GM20000 (cell line): ENCODE results near the gene HSPA12A.
A peak's percentile ranks its signal among the peaks of the same experiment; 100 is the strongest.

Experiments
- DNase-seq: peaks from one replicate; pipeline ENCODE4 v3.0.0; 2012; ENCODE audit warnings: low spot score
- TF ChIP-seq, protein P1 (sequence below): IDR thresholded peaks from 2 replicates; pipeline ENCODE4 v1.5.1; 2012; ENCODE audit warnings: mild to moderate bottlenecking, control low read depth; ENCODE audit errors: extremely low read depth, missing control alignments

HSPA12A gene

DNA sequence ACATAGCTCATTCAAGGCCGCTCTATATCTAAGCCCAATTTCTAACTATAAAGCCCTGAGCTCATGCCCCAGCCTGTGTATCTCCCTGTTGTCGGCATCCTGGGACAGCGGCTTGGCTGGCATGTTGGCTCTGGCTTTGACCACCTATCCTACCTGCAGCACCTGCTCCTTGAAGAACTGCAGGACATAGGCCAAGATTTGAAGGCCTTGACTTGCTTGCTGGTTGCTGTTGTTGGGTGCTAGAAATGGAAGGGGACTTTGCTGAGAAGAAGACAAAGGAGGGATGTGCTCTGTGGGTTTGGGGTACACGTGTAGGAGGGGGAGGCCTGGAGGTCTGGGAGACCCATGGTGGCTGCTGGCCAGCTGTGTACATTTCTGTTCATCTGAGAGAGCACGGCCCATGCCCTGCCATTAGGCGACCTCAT is 110.5 kb downstream of the HSPA12A start:
- no peak for DNase-seq
- TF ChIP-seq, protein P1, sequence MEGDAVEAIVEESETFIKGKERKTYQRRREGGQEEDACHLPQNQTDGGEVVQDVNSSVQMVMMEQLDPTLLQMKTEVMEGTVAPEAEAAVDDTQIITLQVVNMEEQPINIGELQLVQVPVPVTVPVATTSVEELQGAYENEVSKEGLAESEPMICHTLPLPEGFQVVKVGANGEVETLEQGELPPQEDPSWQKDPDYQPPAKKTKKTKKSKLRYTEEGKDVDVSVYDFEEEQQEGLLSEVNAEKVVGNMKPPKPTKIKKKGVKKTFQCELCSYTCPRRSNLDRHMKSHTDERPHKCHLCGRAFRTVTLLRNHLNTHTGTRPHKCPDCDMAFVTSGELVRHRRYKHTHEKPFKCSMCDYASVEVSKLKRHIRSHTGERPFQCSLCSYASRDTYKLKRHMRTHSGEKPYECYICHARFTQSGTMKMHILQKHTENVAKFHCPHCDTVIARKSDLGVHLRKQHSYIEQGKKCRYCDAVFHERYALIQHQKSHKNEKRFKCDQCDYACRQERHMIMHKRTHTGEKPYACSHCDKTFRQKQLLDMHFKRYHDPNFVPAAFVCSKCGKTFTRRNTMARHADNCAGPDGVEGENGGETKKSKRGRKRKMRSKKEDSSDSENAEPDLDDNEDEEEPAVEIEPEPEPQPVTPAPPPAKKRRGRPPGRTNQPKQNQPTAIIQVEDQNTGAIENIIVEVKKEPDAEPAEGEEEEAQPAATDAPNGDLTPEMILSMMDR = no peak

DNA sequence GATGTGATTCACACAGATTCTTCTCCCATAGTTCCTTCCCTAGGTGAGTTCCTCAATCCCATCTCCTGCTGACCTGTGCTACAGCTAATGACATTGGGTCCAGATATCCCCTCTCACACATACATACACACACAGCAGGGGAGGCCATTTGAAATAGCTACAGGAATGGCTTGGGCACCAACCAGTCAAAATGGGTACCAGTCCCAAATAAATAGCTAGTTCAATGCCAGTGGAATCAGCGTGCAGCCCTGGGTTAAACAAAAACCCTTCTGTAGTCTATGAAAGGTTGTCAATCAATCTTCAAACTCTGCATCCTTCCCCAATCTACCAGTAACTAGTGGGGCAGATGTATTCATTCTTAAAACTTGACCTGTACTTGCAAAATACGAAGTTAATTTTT is 112.3 kb downstream of the HSPA12A start:
- DNase-seq = no peak
- TF ChIP-seq, protein P1 = no peak

DNA sequence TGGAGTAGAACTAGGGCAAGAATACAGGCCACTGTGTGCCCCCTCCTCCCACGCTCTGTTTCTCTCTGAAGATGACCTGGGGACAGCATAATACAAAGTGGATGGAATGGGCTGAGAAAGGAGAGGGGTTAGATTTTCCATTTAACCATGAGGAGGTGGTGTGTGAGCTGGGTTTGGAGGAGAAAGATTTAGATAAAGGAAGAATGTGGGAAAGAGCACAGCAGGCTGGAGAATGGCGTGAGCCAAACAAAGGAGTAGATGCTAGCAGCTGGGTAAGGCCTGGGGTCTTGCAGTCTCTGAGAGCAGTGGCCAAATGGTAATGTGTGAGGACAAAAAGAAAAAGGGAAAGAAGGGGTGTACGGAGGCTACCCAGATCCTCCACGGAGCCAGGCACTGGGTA is 113.0 kb downstream of the HSPA12A start:
- DNase-seq = peak; percentile 8

DNA sequence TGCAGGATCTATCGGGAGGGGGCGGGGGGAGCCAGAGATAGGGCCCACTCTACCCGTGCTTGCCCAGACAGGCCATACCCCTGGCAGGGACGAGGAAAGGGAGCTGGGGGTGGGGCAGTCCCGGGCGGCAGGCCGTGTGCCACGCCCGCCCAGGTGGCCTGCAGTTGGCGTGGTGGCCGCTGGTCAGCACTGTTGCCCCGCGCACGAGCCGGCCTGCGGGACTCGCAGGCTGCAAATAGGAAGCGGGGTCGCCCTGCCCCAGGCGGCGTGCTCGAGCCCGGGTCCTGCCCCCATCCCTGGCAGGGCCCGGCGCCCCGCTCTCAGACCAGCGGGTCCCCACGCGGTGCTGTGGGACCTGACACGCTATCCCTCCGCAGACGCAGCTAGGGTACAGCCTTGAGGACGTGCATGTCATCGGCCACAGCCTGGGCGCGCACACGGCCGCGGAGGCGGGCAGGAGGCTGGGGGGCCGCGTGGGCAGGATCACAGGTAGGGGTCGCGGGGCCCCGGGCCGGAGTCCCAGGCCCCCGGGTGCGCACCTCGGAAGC is 114.9 kb downstream of the HSPA12A start:
- TF ChIP-seq, protein P1 = no peak
- peak; percentile 20 for DNase-seq

More for the DNA sequence above, 113.0 kb downstream of the HSPA12A start:
- TF ChIP-seq, protein P1 = no peak

DNA sequence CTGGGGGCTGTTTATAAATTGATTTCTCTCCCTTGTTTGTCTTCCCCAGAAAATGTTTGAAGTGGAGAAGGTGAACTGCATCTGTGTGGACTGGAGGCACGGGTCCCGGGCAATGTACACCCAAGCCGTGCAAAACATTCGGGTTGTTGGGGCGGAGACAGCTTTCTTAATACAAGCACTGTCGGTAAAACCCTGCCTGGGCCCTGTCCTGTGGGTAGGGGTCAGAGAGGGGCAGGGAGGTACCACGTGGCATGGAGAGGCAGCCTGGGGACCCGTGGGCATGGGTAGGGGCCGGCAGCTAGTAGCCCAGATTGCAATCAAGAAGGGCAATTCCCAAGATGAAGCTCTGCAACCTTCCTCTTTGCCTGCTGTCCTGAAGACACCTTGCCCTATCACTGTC is 115.6 kb downstream of the HSPA12A start:
- TF ChIP-seq, protein P1 = no peak
- DNase-seq = peak; percentile 16

DNA sequence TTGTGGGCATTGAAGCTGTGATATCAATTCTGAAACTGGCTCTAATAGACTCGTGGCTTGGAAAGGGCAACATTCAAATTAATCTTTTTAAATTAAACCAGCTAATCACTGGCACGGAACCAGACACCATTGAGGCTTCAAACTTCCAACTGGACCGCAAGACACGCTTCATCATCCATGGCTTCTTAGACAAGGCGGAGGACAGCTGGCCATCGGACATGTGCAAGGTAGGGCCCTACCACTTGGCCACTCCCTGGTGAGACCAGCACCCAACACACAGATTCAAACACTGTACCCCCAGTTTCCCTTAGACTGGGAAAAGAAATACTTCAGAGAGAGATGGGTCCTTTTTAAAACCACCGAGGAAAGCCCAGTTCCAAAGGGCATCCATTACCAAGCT is 116.5 kb downstream of the HSPA12A start:
- TF ChIP-seq, protein P1 = no peak
- no peak for DNase-seq

DNA sequence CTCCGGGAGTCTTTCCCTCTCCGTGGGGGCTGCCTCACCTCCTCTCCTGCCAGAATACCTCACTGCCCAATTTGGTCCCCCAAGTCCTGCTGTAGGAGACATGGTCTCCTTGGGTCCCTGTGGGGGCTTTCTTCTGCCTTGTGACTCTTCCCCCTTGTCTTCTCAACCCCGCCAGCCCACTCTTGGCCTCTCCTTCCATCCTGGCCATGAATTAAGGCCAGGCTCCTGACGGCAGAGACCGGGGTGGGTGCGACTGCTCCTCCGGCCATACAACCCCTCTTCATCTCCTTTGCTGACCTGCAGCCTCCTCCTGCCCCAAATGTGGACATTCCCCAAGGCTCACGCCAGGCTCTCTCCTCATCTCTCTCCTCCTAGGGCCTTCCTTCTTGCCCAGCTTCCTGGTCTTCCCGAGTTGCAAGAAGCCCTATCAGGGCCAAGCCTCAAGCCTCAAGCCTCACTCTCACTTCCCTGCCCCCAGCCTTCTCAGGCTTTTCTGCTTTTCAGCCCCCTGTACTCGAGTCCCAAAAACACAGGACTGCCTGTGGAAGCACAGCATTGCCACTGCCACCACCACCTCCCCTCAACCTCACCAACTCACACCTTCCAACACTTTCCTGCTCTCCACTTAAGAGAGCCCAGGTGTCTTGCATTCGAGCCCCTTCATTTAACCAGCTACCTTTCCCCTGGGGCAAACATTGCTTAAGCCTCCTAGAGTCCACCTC is 120.3 kb downstream of the HSPA12A start:
- DNase-seq = no peak
- TF ChIP-seq, protein P1 = no peak
